Mammary microvascular endothelial cell (primary cell): ENCODE measurements around the gene ANKRD42. TPM values are rescaled to one million over a fixed set of nuclear protein-coding genes. Genes with fewer than 3 reads are reported as not detected.

Experiments
- total RNA-seq: library from RNA; depleted of rRNA; stranded (reverse); fragments of >200 nt; gene quantifications from 2 replicates; pipeline ENCODE4 v1.2.3, GENCODE V29; 2015

ANKRD42 gene
- 3.1 and 4.3 TPM in 2 replicates for total RNA-seq

DNA sequence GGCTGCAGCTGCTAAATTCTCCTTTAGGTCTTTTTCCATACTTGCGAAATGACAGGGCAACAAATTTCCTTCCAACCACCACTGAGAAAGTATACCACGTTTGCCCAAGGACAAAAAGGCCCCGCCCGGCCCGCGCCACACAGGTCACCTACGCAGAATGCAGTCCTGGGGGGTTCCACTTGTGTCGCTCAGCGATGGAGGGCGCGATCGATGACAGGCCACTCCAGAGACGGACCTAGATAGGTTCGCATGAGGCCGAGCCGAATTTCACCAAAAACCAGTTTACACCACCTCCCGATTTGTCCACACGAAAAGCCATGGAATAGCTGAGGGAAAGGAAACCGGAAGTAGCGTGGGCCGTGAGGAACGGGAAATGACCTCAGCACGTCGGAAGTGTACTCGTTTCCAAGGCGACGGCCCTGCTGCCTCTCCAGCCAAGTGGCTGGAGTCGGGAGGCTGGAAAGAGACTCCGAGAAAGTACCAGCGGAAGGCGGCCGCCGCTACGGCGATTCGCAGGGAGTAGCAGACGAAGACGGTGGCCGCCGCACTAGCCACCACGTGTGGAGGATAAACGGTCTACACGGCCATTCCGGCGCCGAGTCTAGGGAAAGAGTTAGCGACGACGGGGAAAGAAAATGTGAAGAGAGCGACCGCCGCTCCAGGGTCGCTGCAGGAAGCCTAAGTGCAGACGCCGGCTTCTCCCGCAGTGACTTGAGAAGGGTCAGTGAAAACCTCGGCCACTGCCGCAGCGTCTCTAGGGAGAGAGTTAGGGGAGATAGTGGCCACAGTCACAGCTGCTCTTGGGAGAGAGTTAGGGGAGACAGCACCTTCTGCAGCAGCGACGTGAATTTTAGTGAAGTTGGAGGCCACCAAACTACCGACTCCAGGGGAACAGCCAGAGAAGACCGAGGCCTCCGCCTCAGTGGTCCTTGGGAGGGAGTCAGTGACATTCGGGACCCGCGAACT, at the start of gene ANKRD42:
Gene ANKRD42 (plus strand): TSS at position 398 of the 966 bp plus-strand sequence. CDS start 959 bp downstream, outside the sequence.

DNA sequence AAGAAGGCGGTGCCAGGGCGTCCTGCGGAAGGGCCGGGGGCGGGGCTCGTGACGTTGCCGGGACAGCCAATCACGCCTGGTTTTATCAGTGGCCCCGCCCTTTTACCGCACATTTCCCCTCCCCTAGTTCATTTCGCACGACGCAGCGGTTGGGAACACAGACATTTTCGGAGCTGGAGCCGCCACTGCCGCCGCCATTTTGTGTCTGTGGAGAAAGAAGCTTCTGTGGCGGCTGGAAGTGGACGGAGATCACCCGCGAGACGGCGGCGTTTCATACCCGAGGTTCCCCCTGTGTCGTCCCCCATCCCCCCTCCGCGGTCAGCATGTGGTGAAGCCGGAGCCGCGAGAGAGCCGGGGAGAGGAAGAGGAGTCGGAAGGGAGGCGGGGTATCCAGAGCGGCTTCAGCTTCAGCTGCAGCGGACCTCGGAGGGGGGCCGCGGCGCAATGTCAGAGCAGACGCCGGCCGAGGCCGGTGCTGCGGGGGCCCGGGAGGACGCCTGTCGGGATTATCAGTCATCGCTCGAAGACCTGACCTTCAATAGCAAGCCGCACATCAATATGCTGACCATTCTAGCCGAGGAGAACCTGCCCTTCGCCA, 36.4 kb upstream of the ANKRD42 start, which contains the start of gene PCF11:
Gene PCF11 (plus strand): TSS at position 136 of the 598 bp plus-strand sequence. CDS start 309 bp downstream, at position 445.

DNA sequence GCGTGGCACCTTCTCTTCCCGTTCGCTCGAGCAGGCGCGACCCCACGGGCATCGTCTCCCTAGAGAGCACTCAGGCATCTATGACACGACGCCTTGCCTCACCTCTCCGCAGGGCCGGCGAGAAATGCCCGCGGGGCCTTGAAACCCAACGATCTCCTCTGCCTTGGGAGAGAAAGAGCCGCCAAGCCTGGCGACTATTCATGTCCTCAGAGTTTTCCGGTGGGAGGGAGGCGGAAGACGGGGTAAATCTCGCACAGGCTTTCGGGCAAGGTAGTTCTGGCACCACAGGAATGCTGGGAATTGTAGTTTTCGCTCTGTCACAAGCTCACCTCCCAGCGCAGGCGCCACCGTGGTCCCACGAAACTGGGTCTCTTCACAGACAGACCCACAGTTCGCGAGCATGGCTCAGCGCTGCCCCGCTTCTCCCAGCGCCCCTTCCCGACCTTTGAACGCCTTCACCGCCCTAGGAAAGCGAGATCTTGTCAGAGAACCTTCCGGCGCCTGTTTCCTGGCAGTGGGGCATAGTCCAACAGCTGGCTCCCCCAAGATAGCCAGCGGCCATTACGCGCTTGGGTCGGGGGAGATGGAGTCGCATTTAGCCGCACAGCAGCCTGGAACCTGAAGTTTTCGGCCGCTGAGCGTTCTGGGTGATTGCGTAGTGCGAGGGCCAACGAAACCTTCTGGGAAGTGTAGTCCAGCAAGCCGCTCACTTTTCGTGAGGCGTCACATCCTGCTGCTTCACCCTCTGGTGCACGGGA, 92.4 kb downstream of the ANKRD42 start, which contains the start of gene CCDC90B:
Gene CCDC90B (minus strand): TSS at position 597 of the 758 bp plus-strand sequence. CDS start 395 bp downstream, at position 202.

Other genes with a start within 250 kb of the ANKRD42 start
- 5.0 and 8.1 TPM in 2 replicates for gene RAB30, start 121.8 kb upstream of the ANKRD42 start, total RNA-seq
- gene PCF11, start 36.6 kb upstream of the ANKRD42 start, total RNA-seq, result 21.7 and 24.1 TPM in 2 replicates
- 51.7 and 61.5 TPM in 2 replicates for gene CCDC90B, start 92.7 kb downstream of the ANKRD42 start, total RNA-seq